SK-N-SH (cell line): ENCODE results near the gene SUPT20HL1.

Source experiments
- CHD2 ChIP-seq: fragments of 150-350 bp; IDR thresholded peaks from 2 replicates; pipeline ENCODE4 v1.6.1; 2018; ENCODE audit warnings: low read length; ENCODE audit not compliant: partially characterized antibody
- EP300 ChIP-seq, 2 experiments: IDR thresholded peaks; 2 replicates each; pipeline versions ENCODE4 v1.4.0 to v1.6.1; 2012; ENCODE audit warnings: borderline replicate concordance in 1 of 2, low read depth in 1 of 2, low read length in 1 of 2
- NRF1 ChIP-seq: IDR thresholded peaks from 2 replicates; pipeline ENCODE4 v1.6.1; 2012; ENCODE audit warnings: low read depth, mild to moderate bottlenecking, low read length
- TAF1 ChIP-seq: IDR thresholded peaks from 2 replicates; pipeline ENCODE4 v1.6.1; 2012; ENCODE audit warnings: low read depth, mild to moderate bottlenecking, low read length, moderate library complexity, borderline replicate concordance
- TF ChIP-seq, protein P1 (sequence below): fragments of 200-600 bp; sonication (generic); IDR thresholded peaks from 2 replicates; pipeline ENCODE4 v1.6.1; 2017; ENCODE audit warnings: antibody characterized with exemption, mild to moderate bottlenecking, moderate library complexity
- TF ChIP-seq, protein P2 (sequence below): IDR thresholded peaks from 2 replicates; pipeline ENCODE4; 2012
- TF ChIP-seq, protein P3 (sequence below): fragments of 150-350 bp; IDR thresholded peaks from 2 replicates; pipeline ENCODE4 v1.6.1; 2017; ENCODE audit warnings: antibody characterized with exemption, low read length, low read depth, borderline replicate concordance

DNA sequence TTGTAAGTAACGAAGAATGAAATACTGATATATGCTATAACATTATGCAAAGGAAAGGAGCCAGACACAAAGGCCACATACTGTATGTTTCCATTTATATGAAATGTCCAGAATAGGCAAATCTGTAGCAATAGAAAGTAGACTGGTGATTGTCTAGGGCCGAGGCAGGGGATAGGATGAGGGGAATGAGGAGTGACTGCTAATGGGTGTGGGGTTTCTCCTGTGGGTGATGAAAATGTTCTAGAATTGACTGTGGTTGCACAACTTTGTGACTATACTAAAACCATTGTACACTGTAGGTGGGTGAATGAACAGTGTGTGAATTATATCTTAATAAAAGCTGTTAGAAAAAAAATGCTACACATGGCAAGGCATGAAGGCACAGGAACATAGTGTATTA, 19.9 kb upstream of the SUPT20HL1 start:
- TF ChIP-seq, protein P1, sequence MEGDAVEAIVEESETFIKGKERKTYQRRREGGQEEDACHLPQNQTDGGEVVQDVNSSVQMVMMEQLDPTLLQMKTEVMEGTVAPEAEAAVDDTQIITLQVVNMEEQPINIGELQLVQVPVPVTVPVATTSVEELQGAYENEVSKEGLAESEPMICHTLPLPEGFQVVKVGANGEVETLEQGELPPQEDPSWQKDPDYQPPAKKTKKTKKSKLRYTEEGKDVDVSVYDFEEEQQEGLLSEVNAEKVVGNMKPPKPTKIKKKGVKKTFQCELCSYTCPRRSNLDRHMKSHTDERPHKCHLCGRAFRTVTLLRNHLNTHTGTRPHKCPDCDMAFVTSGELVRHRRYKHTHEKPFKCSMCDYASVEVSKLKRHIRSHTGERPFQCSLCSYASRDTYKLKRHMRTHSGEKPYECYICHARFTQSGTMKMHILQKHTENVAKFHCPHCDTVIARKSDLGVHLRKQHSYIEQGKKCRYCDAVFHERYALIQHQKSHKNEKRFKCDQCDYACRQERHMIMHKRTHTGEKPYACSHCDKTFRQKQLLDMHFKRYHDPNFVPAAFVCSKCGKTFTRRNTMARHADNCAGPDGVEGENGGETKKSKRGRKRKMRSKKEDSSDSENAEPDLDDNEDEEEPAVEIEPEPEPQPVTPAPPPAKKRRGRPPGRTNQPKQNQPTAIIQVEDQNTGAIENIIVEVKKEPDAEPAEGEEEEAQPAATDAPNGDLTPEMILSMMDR, result no peak
- TF ChIP-seq CHD2, result no peak
- TF ChIP-seq, protein P2, sequence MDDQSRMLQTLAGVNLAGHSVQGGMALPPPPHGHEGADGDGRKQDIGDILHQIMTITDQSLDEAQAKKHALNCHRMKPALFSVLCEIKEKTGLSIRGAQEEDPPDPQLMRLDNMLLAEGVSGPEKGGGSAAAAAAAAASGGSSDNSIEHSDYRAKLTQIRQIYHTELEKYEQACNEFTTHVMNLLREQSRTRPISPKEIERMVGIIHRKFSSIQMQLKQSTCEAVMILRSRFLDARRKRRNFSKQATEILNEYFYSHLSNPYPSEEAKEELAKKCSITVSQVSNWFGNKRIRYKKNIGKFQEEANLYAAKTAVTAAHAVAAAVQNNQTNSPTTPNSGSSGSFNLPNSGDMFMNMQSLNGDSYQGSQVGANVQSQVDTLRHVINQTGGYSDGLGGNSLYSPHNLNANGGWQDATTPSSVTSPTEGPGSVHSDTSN, result no peak
- TF ChIP-seq NRF1, result no peak
- no peak for TF ChIP-seq TAF1
- TF ChIP-seq EP300 (IDR thresholded peaks at IDR 0.05; ENCODE audit: borderline replicate concordance in 1 of 2, low read depth in 1 of 2, low read length in 1 of 2), result no peak
- TF ChIP-seq, protein P3, sequence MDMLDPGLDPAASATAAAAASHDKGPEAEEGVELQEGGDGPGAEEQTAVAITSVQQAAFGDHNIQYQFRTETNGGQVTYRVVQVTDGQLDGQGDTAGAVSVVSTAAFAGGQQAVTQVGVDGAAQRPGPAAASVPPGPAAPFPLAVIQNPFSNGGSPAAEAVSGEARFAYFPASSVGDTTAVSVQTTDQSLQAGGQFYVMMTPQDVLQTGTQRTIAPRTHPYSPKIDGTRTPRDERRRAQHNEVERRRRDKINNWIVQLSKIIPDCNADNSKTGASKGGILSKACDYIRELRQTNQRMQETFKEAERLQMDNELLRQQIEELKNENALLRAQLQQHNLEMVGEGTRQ, result no peak
